Measurements from ENCODE around the gene SLC23A2. TPM values are rescaled to one million over a fixed set of nuclear protein-coding genes. Genes with fewer than 3 reads are reported as not detected.
A peak's percentile ranks its signal among the peaks of the same experiment; 100 is the strongest.

Gene SLC23A2
- total RNA-seq, 2 donors from 2014 or later = 12.3 to 13.7 TPM

DNA sequence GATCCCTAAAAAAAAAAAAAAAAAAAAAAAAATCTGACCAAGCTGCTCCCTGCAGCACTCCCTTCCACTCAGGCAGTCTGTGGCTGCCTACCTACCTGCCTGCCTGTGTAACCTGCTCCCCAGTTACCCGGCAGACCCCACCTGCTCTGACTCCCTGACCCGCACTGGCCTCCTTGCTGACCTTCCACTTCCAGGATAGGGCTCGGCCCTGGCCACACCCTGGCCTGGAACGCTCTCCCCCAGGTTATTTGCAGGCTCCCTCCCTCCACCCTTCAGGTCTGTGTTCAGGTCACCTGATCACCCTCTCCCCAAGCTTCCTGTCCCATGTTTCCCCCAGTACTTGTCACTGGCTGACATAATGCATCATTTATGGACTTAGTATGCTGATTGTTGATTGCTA, 134.3 kb downstream of the SLC23A2 start:
- no peaks in the 10 kb centered on the region for H3K4me1 Mint-ChIP-seq
- no peak overlapping the region for H3K4me3 ChIP-seq (ENCODE audit: low read length)
- H3K4me1 ChIP-seq (ENCODE audit: control insufficient read depth, insufficient read depth, low read length) = no peaks in the 10 kb centered on the region
- TF ChIP-seq, protein P1, sequence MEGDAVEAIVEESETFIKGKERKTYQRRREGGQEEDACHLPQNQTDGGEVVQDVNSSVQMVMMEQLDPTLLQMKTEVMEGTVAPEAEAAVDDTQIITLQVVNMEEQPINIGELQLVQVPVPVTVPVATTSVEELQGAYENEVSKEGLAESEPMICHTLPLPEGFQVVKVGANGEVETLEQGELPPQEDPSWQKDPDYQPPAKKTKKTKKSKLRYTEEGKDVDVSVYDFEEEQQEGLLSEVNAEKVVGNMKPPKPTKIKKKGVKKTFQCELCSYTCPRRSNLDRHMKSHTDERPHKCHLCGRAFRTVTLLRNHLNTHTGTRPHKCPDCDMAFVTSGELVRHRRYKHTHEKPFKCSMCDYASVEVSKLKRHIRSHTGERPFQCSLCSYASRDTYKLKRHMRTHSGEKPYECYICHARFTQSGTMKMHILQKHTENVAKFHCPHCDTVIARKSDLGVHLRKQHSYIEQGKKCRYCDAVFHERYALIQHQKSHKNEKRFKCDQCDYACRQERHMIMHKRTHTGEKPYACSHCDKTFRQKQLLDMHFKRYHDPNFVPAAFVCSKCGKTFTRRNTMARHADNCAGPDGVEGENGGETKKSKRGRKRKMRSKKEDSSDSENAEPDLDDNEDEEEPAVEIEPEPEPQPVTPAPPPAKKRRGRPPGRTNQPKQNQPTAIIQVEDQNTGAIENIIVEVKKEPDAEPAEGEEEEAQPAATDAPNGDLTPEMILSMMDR (conservative IDR thresholded peaks at IDR 0.05) = no peak
- H3K9ac ChIP-seq (ENCODE audit: extremely low read depth, low read length, poor library complexity, severe bottlenecking) = no peak overlapping the region
- H3K36me3 ChIP-seq (ENCODE audit: control insufficient read depth, insufficient read depth, low read length) = peaks cover 7% of the 10 kb centered on the region
- WGBS, 2 experiments (ENCODE audit: insufficient coverage in 1 of 2, insufficient read length in 1 of 2) = 93 to 100% methylated on average over 4 of the region's 4 CpGs
- no peak overlapping the region for H3K4me3 Mint-ChIP-seq
- H3K36me3 Mint-ChIP-seq (ENCODE audit: low read depth) = peaks cover 5% of the 10 kb centered on the region
- DNase-seq = no peak
- H3K9me3 Mint-ChIP-seq = no peaks in the 10 kb centered on the region
- no peak overlapping the region for H3K27ac Mint-ChIP-seq
- H3K27me3 Mint-ChIP-seq (ENCODE audit: insufficient read depth) = no peaks in the 10 kb centered on the region
- no peaks in the 10 kb centered on the region for H3K27me3 ChIP-seq (ENCODE audit: control insufficient read depth, insufficient read depth, low read length, poor library complexity, severe bottlenecking)
- H3K9me3 ChIP-seq (ENCODE audit: control insufficient read depth, low read length) = no peaks in the 10 kb centered on the region
- no peak overlapping the region for H3K27ac ChIP-seq (ENCODE audit: low read depth, low read length)

DNA sequence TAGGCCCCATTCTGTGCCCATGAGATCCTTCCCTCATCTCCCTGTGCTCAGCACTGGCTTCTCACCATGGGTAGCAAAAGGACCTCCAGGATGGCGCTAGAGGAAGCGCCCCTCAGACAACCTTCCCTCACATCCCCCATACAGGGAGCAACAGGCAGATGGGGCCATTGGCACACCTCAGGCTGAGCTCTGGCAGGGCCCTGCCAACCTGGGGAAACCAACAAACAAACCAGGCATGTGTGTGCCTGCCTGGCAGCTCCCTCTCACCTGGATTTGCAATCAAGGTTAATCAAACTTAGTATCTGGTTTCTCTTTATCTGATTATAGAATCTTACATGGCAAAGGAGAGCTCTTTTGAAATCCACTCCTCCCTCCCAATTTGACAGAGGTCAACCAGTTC, 134.9 kb downstream of the SLC23A2 start:
- DNase-seq = no peak
- peaks cover 11% of the 10 kb centered on the region for H3K36me3 Mint-ChIP-seq (ENCODE audit: low read depth)

DNA sequence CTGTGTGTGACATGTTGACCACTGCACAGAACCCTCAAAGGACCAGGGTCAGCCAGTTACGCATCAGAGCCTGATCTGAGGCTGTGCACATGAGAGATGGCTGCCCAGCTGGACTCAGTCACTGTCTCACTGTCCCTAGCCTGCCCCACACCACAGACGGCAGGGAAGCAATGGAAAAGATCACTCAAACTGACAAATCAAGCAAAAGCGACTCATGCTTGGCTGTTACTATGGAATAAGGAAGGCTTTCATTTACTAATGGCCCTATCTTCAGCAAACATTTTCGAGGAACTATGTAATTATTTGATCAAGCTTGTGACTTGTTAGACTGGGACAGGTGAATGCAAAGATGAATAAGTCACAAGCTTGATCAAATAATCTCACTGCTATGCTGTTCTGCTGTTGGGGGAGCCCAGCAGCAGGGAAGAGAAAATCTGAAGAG, 137.0 kb downstream of the SLC23A2 start:
- no peak for DNase-seq
- H3K9ac ChIP-seq (ENCODE audit: extremely low read depth, low read length, poor library complexity, severe bottlenecking) = no peak overlapping the region
- TF ChIP-seq, protein P1 (conservative IDR thresholded peaks at IDR 0.05) = no peak
- H3K4me1 Mint-ChIP-seq = no peaks in the 10 kb centered on the region
- no peak overlapping the region for H3K4me3 Mint-ChIP-seq
- peaks cover 20% of the 10 kb centered on the region for H3K36me3 Mint-ChIP-seq (ENCODE audit: low read depth)
- H3K27ac Mint-ChIP-seq = peak overlapping the region; percentile 6
- peaks cover 19% of the 10 kb centered on the region for H3K36me3 ChIP-seq (ENCODE audit: control insufficient read depth, insufficient read depth, low read length)
- H3K27me3 Mint-ChIP-seq (ENCODE audit: insufficient read depth) = no peaks in the 10 kb centered on the region
- no peaks in the 10 kb centered on the region for H3K27me3 ChIP-seq (ENCODE audit: control insufficient read depth, insufficient read depth, low read length, poor library complexity, severe bottlenecking)
- no peaks in the 10 kb centered on the region for H3K9me3 Mint-ChIP-seq
- H3K27ac ChIP-seq (ENCODE audit: low read depth, low read length) = no peak overlapping the region
- 81 to 93% methylated on average over 2 to 4 of the region's 4 CpGs for WGBS, 2 experiments (ENCODE audit: insufficient coverage in 1 of 2, insufficient read length in 1 of 2)
- H3K4me3 ChIP-seq (ENCODE audit: low read length) = no peak overlapping the region
- no peaks in the 10 kb centered on the region for H3K9me3 ChIP-seq (ENCODE audit: control insufficient read depth, low read length)
- H3K4me1 ChIP-seq (ENCODE audit: control insufficient read depth, insufficient read depth, low read length) = no peaks in the 10 kb centered on the region

More for the DNA sequence above, 134.9 kb downstream of the SLC23A2 start:
- Histone ChIP-seq H3K27ac (ENCODE audit: low read depth, low read length) (no peak overlapping the region), H3K4me3 (ENCODE audit: low read length) (no peak overlapping the region), H3K36me3 (ENCODE audit: control insufficient read depth, insufficient read depth, low read length) (peaks cover 6% of the 10 kb centered on the region), H3K27me3 (ENCODE audit: control insufficient read depth, insufficient read depth, low read length, poor library complexity, severe bottlenecking) (no peaks in the 10 kb centered on the region), H3K4me1 (ENCODE audit: control insufficient read depth, insufficient read depth, low read length) (no peaks in the 10 kb centered on the region), H3K9ac (ENCODE audit: extremely low read depth, low read length, poor library complexity, severe bottlenecking) (no peak overlapping the region), H3K9me3 (ENCODE audit: control insufficient read depth, low read length) (no peaks in the 10 kb centered on the region)
- TF ChIP-seq, protein P1 (conservative IDR thresholded peaks at IDR 0.05) = no peak
- H3K27ac Mint-ChIP-seq = no peak overlapping the region
- H3K4me3 Mint-ChIP-seq = no peak overlapping the region
- H3K9me3 Mint-ChIP-seq = no peaks in the 10 kb centered on the region
- WGBS, 2 experiments (ENCODE audit: insufficient coverage in 1 of 2, insufficient read length in 1 of 2) = 98% methylated on average over 2 of the region's 2 CpGs; no CpG with 5 or more reads in 1 of the 2 experiments
- H3K4me1 Mint-ChIP-seq = no peaks in the 10 kb centered on the region
- H3K27me3 Mint-ChIP-seq (ENCODE audit: insufficient read depth) = no peaks in the 10 kb centered on the region

Measured in endodermal cell (in vitro differentiated cells).